Esophagus muscularis mucosa (tissue), 4 donors: Measurements from ENCODE around the gene ADCY10. TPM values are rescaled to one million over a fixed set of nuclear protein-coding genes. Genes with fewer than 3 reads are reported as not detected.

Experiments
- DNase-seq: peaks from one replicate; pipeline ENCODE4 v3.0.0-alpha.2; 2017; ENCODE audit errors: extremely low spot score
- H3K27ac ChIP-seq, 4 donors: fragments of 200-600 bp; sonication (generic); replicated peaks in 1 of 4; 1 replicate in 3 of 4; 2 replicates in 1 of 4; pipeline ENCODE4 v1.5.1; 2016 to 2019; ENCODE audit warnings: mild to moderate bottlenecking in 1 of 4
- H3K27me3 ChIP-seq, 4 donors: fragments of 200-600 bp; sonication (generic); one replicate each; pipeline versions ENCODE4 v1.5.1 to v1.6.0; 2016 to 2019
- H3K36me3 ChIP-seq, 4 donors: fragments of 200-600 bp; sonication (generic); one replicate each; pipeline ENCODE4 v1.5.1; 2016 to 2019
- H3K4me1 ChIP-seq, 4 donors: fragments of 200-600 bp; sonication (generic); one replicate each; pipeline ENCODE4 v1.5.1; 2016 to 2019
- H3K4me3 ChIP-seq, 4 donors: fragments of 200-600 bp; sonication (generic); 1 replicate in 2 of 4; 2 replicates in 2 of 4; pipeline ENCODE4 v1.5.1; 2016 to 2019; ENCODE audit warnings: mild to moderate bottlenecking in 4 of 4, moderate library complexity in 1 of 4
- H3K9me3 ChIP-seq, 4 donors: fragments of 200-600 bp; sonication (generic); 1 replicate in 3 of 4; 2 replicates in 1 of 4; pipeline ENCODE4 v1.5.1; 2016 to 2019
- EP300 ChIP-seq: sonication (generic); formaldehyde crosslinking; IDR thresholded peaks from one replicate; pipeline ENCODE4 v1.6.1; 2017; ENCODE audit warnings: antibody characterized with exemption
- POLR2A ChIP-seq: fragments of 450-650 bp; IDR thresholded peaks from one replicate; pipeline ENCODE4 v1.6.1; 2017; ENCODE audit warnings: antibody characterized with exemption, moderate library complexity, mild to moderate bottlenecking, low read depth
- POLR2AphosphoS5 ChIP-seq, 2 donors: sonication (generic); formaldehyde crosslinking; IDR thresholded peaks; one replicate each; pipeline ENCODE4 v1.6.1; 2017; ENCODE audit warnings: antibody characterized with exemption in 2 of 2
- WGBS: methylation state at CpG from one replicate; pipeline ENCODE4 v1.1.5; 2018; 5-methylcytosine and 5-hydroxymethylcytosine counted together
- intact Hi-C: fragments of 100-400 bp; cut with DNase I; formaldehyde crosslinking; loops from one replicate; pipeline ENCODE4 v1.15.1; 2023
- total RNA-seq, 4 donors: library from RNA; depleted of rRNA; stranded (reverse); fragments of >200 nt; gene quantifications; one replicate each; pipeline versions ENCODE4 v1.1.0 to v1.2.1, GENCODE V29; 2016
- TF ChIP-seq, protein P1 (sequence below), 3 experiments: fragments of 200-600 bp in 2 of 3; fragments of 450-650 bp in 1 of 3; sonication (generic) in 2 of 3; IDR thresholded peaks; one replicate each; pipeline ENCODE4 v1.5.1; 2017 to 2019; ENCODE audit warnings: antibody characterized with exemption in 3 of 3, mild to moderate bottlenecking in 2 of 3, moderate library complexity in 1 of 3

ADCY10 gene
- total RNA-seq, 4 donors from 2014 or later, result under 0.01 to 0.29 (median 0.21) TPM

DNA sequence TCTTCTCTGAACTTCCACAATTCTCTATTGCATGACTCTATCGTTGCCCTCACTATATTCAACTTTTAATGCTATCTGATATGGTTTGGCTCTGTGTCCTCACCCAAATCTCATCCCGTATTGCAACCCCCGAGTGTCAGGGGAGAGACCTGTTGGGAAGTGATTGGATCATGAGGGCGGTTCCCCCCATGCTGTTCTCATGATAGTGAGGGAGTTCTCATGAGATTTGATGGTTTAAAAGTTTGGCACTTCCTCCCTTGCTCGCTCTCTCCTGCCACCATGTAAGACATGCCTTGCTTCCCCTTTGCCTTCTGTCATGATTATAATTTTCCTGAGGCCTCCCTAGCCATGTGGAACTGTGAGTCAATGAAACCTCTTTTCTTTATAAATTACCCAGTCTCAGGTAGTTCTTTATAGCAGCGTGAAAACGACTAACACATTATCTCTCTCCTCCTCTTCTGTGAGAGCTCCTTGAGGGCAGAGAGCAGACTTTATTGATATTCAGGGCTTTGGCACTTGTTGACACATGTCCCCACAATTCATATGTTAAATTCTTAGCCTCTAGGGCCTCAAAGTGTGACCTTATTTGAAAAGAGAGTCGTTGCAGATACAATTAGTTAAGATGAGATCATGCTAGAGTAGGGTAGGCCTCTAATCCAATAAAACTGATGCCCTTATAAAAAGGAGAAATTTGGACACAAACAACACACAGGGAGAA, 52.1 kb downstream of the ADCY10 start:
- Histone ChIP-seq H3K4me3 (no peak overlapping the region), H3K27me3 (no peaks in the 10 kb centered on the region), H3K27ac (no peak overlapping the region), H3K36me3 (no peaks in the 10 kb centered on the region), H3K4me1 (no peaks in the 10 kb centered on the region), H3K9me3 (no peaks in the 10 kb centered on the region)
- intact Hi-C loops, result no loop called here
- 84% methylated on average over 8 of the region's 8 CpGs for WGBS
- TF ChIP-seq POLR2A (no peak), POLR2AphosphoS5 (IDR thresholded peaks at IDR 0.05) (no peak), EP300 (no peak)
- TF ChIP-seq, protein P1, sequence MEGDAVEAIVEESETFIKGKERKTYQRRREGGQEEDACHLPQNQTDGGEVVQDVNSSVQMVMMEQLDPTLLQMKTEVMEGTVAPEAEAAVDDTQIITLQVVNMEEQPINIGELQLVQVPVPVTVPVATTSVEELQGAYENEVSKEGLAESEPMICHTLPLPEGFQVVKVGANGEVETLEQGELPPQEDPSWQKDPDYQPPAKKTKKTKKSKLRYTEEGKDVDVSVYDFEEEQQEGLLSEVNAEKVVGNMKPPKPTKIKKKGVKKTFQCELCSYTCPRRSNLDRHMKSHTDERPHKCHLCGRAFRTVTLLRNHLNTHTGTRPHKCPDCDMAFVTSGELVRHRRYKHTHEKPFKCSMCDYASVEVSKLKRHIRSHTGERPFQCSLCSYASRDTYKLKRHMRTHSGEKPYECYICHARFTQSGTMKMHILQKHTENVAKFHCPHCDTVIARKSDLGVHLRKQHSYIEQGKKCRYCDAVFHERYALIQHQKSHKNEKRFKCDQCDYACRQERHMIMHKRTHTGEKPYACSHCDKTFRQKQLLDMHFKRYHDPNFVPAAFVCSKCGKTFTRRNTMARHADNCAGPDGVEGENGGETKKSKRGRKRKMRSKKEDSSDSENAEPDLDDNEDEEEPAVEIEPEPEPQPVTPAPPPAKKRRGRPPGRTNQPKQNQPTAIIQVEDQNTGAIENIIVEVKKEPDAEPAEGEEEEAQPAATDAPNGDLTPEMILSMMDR (IDR thresholded peaks at IDR 0.05), result no peak
- DNase-seq, result no peak

DNA sequence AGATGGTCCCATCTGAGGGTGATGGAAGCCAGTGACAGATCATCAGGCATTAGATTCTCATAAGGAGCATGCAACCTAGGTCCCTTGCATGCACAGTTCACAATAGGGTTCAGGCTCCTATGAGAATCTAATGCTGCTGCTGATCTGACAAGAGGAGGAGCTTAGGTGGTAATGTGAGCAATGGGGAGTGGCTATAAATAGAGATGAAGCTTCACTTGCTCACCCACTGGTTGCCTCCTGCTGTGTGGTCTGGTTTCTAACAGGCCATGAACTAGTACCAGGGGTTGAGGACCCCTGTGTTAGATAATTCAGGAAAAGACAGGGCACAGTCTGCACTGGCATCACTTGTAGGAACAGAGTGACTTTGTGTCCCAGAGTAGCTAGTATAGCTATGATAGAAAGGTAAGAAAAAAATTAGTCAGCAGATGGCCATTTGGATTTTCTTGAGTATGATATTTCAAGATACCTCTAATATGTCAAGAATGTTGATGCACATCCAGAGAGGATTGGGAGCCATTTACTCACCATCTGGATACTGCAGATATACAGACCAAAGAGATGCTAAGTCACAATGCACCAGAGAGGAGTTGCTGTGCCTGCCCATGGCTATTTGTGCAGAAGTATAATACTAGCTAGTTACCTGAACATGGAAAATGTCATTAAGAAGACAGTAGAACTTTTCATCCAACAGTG, 53.6 kb downstream of the ADCY10 start:
- intact Hi-C loops, result no loop called here
- TF ChIP-seq POLR2A, result no peak
- TF ChIP-seq, protein P1 (IDR thresholded peaks at IDR 0.05), result no peak
- TF ChIP-seq POLR2AphosphoS5 (IDR thresholded peaks at IDR 0.05), result no peak
- TF ChIP-seq EP300, result no peak
- Histone ChIP-seq H3K27ac (no peak overlapping the region), H3K4me1 (no peaks in the 10 kb centered on the region), H3K4me3 (no peak overlapping the region), H3K36me3 (no peaks in the 10 kb centered on the region), H3K9me3 (no peaks in the 10 kb centered on the region), H3K27me3 (no peaks in the 10 kb centered on the region)
- DNase-seq, result no peak

DNA sequence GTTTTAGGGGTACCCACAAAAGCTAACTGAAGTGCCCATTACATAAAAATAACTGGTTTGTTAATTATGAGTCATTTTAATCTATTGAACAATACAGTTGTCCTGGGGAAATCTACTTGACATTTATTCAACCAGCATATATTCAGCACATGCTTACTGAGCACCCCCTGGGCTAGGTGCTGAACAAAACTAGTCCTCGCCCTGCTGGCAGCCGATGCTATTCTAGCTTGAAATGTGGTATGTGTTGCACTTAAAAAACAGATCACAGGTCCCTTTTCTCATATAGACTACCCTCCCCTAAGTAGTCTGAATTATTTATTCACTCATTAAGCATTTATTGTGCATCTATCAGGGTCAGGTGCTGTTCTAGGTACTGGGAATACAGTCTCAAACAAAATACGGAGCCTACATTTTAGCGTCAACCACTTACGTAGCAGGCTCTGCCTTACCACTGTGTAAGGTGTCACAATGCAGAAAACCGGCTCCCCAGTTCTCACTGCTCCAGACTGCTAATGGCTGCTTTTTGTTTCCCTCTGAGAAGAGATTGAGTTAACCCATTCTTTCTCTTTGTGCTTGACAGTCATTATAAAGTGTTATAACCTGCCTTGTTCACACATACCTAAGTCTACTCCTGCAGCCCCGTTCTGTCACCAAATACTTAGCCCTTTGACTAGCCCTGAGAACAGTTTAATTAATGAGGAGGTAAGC, 57.1 kb downstream of the ADCY10 start:
- Histone ChIP-seq H3K9me3 (no peaks in the 10 kb centered on the region), H3K4me1 (no peaks in the 10 kb centered on the region), H3K36me3 (no peaks in the 10 kb centered on the region), H3K27me3 (no peaks in the 10 kb centered on the region), H3K27ac (no peak overlapping the region), H3K4me3 (no peak overlapping the region)
- 86% methylated on average over 7 of the region's 7 CpGs for WGBS
- intact Hi-C loops, result no loop called here
- TF ChIP-seq, protein P1 (IDR thresholded peaks at IDR 0.05), result no peak
- TF ChIP-seq POLR2A (no peak), EP300 (no peak), POLR2AphosphoS5 (IDR thresholded peaks at IDR 0.05) (no peak)
- no peak for DNase-seq

DNA sequence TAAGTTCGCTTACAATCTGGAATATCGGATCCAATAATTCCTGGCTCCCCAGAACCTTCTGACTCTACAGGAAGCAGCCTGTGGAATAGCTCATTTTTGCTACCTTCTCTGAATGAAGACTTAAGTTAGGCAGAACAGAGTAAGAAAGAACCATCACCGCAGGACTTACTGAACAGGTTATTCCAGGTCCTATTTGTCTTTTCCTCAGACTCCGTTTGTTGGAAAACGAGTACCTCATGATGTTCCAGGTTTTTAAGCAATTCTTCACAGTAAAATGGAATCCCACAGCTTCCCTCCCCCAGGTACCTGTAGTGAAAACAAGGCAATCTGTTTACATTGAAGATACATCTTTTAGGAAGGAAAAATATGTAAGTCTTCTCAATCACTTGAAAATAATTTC, 59.8 kb downstream of the ADCY10 start:
- intact Hi-C loops, result no loop called here
- 91% methylated on average over 5 of the region's 5 CpGs for WGBS

More for the DNA sequence above, 59.8 kb downstream of the ADCY10 start:
- TF ChIP-seq, protein P1 (IDR thresholded peaks at IDR 0.05), result no peak
- TF ChIP-seq POLR2AphosphoS5 (IDR thresholded peaks at IDR 0.05), result no peak
- TF ChIP-seq POLR2A, result no peak
- no peak for TF ChIP-seq EP300
- Histone ChIP-seq H3K4me1 (no peaks in the 10 kb centered on the region), H3K4me3 (no peak overlapping the region), H3K36me3 (no peaks in the 10 kb centered on the region), H3K27ac (no peak overlapping the region), H3K9me3 (no peaks in the 10 kb centered on the region), H3K27me3 (no peaks in the 10 kb centered on the region)
- no peak for DNase-seq
